Muscle layer of duodenum (tissue), 2 donors: ENCODE measurements around the gene CHST14.
A peak's percentile ranks its signal among the peaks of the same experiment; 100 is the strongest.

Source experiments
- H3K27ac ChIP-seq: one replicate; pipeline ENCODE4 v1.7.0; 2013; ENCODE audit warnings: mild to moderate bottlenecking, low read length
- H3K27me3 ChIP-seq: one replicate; pipeline ENCODE4 v1.7.0; 2013; ENCODE audit warnings: low read depth, mild to moderate bottlenecking, control low read depth, low read length
- H3K36me3 ChIP-seq, 2 donors: one replicate each; pipeline ENCODE4 v1.7.0; 2013; ENCODE audit warnings: low read length in 2 of 2, control low read depth in 1 of 2, mild to moderate bottlenecking in 1 of 2; ENCODE audit not compliant: insufficient read depth in 2 of 2, control insufficient read depth in 1 of 2
- H3K4me1 ChIP-seq, 2 donors: one replicate each; pipeline ENCODE4 v1.7.0; 2013; ENCODE audit warnings: low read length in 2 of 2, mild to moderate bottlenecking in 2 of 2, control low read depth in 1 of 2, moderate library complexity in 1 of 2; ENCODE audit not compliant: insufficient read depth in 2 of 2, control insufficient read depth in 1 of 2
- H3K4me3 ChIP-seq, 2 donors: one replicate each; pipeline ENCODE4 v1.7.0; 2013; ENCODE audit warnings: low read length in 2 of 2, low read depth in 1 of 2, mild to moderate bottlenecking in 1 of 2
- H3K9me3 ChIP-seq, 2 donors: one replicate each; pipeline ENCODE4 v1.7.0; 2013; ENCODE audit warnings: low read length in 2 of 2, control low read depth in 1 of 2, mild to moderate bottlenecking in 1 of 2; ENCODE audit not compliant: control insufficient read depth in 1 of 2
- donor health status: healthy.

The CHST14 gene, protein sequence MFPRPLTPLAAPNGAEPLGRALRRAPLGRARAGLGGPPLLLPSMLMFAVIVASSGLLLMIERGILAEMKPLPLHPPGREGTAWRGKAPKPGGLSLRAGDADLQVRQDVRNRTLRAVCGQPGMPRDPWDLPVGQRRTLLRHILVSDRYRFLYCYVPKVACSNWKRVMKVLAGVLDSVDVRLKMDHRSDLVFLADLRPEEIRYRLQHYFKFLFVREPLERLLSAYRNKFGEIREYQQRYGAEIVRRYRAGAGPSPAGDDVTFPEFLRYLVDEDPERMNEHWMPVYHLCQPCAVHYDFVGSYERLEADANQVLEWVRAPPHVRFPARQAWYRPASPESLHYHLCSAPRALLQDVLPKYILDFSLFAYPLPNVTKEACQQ

DNA sequence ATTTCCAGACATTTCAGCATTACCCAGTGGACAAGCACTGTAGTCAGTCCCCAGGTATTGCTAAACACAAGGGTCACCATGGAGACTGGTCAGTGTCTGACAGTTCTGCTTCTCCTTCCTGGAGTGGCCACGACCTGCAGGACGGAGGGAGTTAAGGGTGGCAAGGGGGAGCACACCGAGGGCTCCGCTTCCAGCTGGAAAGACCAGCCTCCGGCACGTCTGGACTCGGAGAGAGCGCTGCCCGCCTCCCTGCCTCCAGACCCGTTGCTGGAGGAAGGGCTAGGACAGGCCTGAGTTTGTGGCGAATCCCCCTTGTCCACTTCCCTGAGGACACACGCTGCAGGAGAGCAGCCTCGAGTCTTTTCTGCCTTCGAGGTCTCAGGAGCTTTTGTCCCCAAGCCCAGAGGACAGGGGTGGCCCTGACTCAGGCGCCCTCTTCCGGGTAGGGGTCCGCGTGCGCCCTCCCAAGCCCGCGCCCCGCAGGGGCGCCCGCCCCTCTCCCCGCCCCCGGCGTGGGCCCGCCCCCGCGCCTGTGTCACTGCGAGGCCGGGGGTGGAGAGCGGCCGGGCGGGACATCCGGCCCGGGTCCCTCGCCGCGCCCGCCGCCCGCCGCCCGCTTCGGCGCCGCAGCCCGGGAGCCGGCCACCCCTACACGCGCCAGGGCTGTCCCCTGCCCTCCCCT is at the start of gene CHST14:
Gene CHST14 (plus strand): TSS at position 562 of the 682 bp plus-strand sequence. CDS start 230 bp downstream, outside the sequence.
- no peaks in the 10 kb centered on the region for H3K9me3 ChIP-seq
- H3K27ac ChIP-seq: peak within 1 kb of the TSS; percentile 67
- H3K4me3 ChIP-seq: peak within 1 kb of the TSS; percentile 71 to 91
- H3K27me3 ChIP-seq: no peaks in the 10 kb centered on the region
- peaks cover under 1 to 20% of the 10 kb centered on the region in 2 donors for H3K36me3 ChIP-seq
- H3K4me1 ChIP-seq: peaks cover 5 to 19% of the 10 kb centered on the region in 2 donors

DNA sequence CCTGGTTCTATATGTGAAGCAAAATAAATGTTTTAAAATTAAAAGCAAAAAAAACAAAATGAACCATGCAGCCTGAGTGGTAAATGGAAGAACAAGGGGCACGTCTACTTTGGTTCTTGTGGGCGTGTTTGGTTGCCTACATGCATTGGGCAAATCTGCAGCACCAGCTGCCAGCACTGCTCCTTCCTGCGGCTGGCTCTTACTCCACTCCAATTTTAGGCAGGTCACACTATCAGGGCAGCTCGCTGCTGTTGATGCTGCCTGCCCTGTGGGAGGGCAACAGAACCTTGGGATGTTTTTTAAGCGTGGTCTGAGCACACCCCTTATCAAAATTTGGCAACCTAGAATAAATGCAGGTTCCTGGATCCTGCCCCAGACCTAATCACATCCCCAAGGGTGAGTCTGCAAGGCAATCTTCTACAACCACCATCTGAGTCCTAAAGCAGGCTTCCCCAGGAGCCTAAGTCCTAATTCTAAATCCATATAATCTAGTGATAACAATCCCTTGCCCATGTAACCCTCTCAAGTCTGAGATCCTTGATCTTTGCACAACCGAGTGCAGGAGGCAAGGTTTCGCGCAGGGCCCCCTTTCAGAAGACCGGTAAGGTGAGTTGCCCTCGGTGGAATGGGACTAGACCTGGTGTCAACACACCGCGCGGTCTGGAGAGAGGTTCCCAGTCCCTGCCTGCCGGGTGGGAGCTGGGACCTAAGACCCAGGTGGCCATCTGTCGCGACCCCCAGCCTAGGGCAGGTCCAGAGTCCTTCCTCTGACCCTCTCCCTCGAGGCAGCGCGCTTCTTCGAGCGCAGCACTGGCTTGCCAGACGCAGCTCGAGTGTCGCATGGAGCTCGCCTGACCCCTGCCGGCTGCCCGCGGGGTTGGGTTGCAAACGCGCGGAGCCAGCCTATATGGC is 49.3 kb upstream of the CHST14 start:
- Histone ChIP-seq H3K4me1 (peaks cover 0 to 8% of the 10 kb centered on the region in 2 donors), H3K36me3 (peaks cover 0 to 16% of the 10 kb centered on the region in 2 donors), H3K27ac (no peak overlapping the region), H3K27me3 (no peaks in the 10 kb centered on the region), H3K4me3 (no peak overlapping the region), H3K9me3 (no peaks in the 10 kb centered on the region)

DNA sequence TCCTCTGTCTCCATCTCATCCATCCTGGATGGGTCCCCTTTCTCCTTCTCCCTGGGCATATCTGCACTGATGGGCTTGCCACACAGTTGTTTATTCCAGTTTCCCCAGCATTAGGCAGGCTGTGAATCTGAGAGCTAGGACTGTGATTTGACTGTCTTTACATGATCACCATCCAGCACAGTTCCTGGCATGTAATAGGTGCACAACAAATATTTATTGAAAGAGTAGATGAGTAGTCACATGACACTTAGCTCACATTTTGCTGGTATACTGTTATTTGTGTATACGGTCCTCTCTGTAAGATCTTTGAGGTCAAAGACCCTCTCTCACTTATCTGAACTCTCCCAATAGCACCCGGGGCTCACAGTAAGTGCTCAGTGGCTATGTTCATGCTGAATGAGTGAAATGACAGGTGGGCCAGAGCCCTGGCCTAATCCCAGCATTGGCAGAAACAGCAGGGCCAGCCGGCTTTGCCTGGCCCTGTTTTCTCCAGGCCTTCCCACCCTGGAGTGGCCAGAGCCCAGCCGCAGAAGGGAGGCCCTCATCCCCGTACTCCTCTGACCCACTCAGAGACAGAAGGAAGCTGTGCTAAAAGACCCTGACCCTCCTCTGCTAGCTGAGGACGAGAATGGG is 46.2 kb upstream of the CHST14 start:
- H3K27me3 ChIP-seq: no peaks in the 10 kb centered on the region

DNA sequence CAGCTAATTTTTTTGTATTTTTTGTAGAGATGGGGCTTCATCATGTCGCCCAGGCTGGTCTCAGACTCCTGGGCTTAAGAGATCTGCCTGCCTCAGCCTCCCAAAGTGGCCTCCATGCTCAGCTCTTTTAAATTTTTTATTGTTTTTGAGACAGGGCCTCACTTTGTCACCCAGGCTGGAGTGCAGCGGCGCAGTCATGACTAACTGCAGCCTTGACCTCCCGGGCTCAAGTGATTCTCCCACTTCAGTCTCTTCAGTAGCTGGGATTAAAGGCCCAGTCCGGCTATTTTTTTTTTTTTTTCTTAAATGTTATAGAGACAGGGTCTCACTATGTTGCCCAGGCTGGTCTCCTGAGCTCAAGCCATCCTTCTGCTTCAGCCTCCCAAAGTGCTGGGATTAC is 45.1 kb upstream of the CHST14 start:
- Histone ChIP-seq H3K4me3 (no peak overlapping the region), H3K27ac (no peak overlapping the region), H3K36me3 (peaks cover 0 to 3% of the 10 kb centered on the region in 2 donors), H3K4me1 (peaks cover 0 to 8% of the 10 kb centered on the region in 2 donors), H3K9me3 (no peaks in the 10 kb centered on the region), H3K27me3 (no peaks in the 10 kb centered on the region)

More for the DNA sequence above, 46.2 kb upstream of the CHST14 start:
- Histone ChIP-seq H3K4me3 (no peak overlapping the region), H3K4me1 (peaks cover 0 to 8% of the 10 kb centered on the region in 2 donors), H3K36me3 (peaks cover 0 to 3% of the 10 kb centered on the region in 2 donors), H3K9me3 (no peaks in the 10 kb centered on the region), H3K27ac (no peak overlapping the region)

DNA sequence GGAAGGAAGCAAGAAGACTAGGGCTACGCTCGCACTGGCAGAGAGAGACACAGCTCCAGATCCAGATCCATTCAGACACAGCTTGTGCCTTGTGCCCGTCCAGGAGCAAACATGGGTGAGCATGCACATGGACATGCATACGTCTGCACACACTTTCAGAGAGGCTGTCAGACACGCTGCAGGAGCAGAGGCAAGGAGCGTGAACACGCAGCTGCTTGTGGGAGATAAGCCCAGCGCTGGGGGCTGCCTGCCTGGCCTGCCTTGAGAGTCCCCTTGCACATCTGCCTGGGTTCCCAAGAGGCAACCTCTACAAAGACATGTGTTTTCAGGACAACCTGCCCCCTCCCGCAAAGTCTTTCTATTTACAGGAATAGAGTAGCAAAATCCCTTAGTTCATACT is 43.6 kb upstream of the CHST14 start:
- no peak overlapping the region for H3K27ac ChIP-seq
- no peaks in the 10 kb centered on the region for H3K4me1 ChIP-seq
- no peak overlapping the region for H3K4me3 ChIP-seq
- H3K36me3 ChIP-seq: peaks cover 0 to 3% of the 10 kb centered on the region in 2 donors
- no peaks in the 10 kb centered on the region for H3K9me3 ChIP-seq
- H3K27me3 ChIP-seq: no peaks in the 10 kb centered on the region

DNA sequence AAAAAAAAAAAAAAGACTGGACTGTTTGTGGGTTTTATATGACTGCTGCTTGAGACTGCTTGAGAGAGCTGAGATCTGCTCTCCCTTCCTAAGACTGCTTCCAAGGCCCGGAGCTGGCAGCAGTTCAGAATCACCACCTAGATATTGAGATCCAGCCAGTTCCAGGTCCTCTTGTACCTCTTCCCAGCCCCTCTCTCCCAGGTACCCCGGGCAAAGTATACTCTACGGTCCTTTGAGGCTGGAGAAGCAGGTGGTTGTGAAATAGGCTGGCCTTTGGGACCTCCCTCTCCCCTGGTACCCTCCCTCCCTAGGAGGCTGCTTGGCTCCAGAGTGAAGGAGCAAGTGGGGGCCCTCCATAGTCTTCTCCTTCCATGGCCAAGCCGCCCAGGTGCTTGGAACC is 42.6 kb upstream of the CHST14 start:
- Histone ChIP-seq H3K9me3 (no peaks in the 10 kb centered on the region), H3K27ac (no peak overlapping the region), H3K4me3 (no peak overlapping the region), H3K36me3 (peaks cover 0 to 3% of the 10 kb centered on the region in 2 donors), H3K4me1 (no peaks in the 10 kb centered on the region), H3K27me3 (no peaks in the 10 kb centered on the region)

DNA sequence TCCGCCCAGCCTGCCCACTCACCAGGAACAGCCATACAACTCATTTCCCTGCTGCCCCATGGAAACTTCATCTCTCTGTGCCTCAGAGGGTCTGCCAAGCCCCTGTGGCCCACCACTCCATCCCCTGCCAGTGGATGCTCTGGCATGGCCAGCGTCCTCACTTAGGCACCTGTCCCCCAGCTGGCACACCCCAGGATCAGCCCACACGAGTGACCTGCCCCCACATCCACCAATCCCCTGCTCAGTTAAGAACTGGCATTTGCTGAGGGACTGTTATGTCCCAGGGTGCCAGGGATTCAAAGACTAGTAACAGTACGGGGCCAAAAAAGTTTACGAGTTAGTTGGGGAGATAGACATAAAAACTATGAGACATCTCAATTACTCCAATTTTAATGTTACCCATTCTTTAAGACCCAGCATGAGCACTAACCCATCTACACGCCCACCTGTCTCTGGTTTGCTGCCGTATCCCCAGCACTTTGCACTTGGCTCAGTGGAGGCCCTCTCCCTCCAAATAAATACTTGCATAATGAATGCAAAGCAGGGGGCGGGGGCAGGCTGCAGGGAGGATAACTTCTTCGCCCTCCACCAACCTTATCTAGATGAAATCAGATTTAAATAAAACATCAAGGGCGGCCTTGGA is 41.6 kb upstream of the CHST14 start:
- no peak overlapping the region for H3K27ac ChIP-seq
- H3K9me3 ChIP-seq: no peaks in the 10 kb centered on the region
- no peaks in the 10 kb centered on the region for H3K27me3 ChIP-seq
- H3K36me3 ChIP-seq: peaks cover 0 to 3% of the 10 kb centered on the region in 2 donors
- H3K4me1 ChIP-seq: no peaks in the 10 kb centered on the region
- no peak overlapping the region for H3K4me3 ChIP-seq

DNA sequence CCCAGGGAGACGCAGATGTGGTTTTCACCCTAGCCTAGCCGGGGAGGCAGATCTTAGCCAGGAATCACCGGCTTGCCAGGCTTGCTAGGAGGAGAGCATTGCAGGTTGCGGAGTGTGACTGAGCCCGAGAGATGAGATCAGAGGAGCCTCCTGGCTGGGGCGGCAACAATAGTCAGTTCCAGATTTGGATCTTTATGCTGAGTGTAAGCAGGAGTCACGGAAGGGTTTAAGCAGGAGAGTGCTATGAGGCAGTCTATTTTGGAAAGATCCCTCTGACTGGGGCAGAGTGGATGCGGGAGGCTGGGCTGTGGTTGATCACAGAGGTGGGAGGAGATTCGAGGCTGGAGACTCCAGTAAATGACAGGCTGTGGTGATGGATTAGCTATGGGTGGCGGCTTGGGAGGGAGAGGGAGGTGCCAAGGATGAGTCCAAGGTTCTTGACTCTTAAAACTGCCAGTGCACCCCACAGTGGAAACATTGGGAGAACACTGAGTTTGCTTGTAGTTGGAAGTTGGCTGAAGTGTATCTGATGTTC is 40.4 kb upstream of the CHST14 start:
- peaks cover 5% of the 10 kb centered on the region for H3K27me3 ChIP-seq
- peaks cover 0 to 3% of the 10 kb centered on the region in 2 donors for H3K36me3 ChIP-seq
- H3K4me1 ChIP-seq: no peaks in the 10 kb centered on the region
- H3K4me3 ChIP-seq: no peak overlapping the region
- no peaks in the 10 kb centered on the region for H3K9me3 ChIP-seq
- H3K27ac ChIP-seq: no peak overlapping the region

DNA sequence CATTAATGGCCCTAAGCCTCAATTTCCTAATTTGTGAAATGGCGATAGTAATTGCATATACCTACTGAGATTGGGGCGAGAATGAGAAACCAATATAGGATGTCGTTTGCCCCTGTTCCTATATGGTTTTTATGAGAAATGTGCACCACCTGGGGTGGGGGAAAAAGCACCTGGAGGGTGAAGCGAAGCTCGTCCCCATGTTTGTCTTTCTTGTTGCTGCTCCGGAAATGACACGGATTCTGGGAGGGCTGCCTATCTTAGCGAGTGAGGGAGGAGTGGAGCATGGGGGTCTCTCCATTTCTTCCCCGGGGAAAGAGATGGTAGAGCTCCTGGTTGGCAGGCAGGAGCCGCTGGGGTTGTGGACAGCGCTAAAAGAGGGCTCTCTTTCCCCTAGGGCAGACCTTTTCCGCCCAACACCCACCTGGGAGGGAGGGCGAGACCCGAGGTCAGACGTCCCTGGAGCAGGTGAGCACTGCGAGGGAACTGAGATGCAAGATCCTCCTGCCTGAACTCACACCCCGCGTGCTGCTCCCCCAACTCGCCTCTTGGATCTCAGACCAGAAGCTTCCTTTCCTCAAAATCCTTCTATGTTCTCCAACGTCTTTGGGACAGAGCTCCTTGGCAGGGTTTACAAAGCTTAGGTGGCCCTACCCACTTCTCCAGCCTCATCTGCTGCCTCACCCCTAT is 35.6 kb upstream of the CHST14 start:
- Histone ChIP-seq H3K27ac (no peak overlapping the region), H3K9me3 (no peaks in the 10 kb centered on the region), H3K4me1 (peaks cover 7 to 25% of the 10 kb centered on the region in 2 donors), H3K27me3 (peaks cover 27% of the 10 kb centered on the region), H3K4me3 (no peak overlapping the region), H3K36me3 (no peaks in the 10 kb centered on the region)

DNA sequence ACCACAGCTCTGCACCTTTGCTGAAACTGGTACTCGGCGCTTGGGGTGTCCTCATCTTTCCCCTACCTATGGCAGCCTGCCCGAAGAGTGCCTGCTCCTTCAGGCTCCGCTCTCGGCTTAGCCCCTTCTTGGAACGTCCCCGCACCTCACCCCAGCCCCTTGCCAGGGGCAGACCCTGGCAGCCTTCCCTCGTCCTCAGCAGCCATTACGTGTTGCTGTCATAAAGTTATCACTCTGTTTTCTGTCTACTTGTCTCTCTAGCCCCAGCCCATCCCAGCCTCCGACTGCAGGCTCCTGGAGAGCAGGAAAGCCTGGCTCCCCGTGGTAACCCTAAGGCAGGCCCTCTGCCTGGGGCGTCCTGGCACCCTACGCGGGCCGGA is 35.1 kb upstream of the CHST14 start:
- peaks cover 27% of the 10 kb centered on the region for H3K27me3 ChIP-seq
- no peak overlapping the region for H3K27ac ChIP-seq
- no peaks in the 10 kb centered on the region for H3K9me3 ChIP-seq
- H3K4me3 ChIP-seq: peak overlapping the region; percentile 44 to 69
- no peaks in the 10 kb centered on the region for H3K36me3 ChIP-seq
- peaks cover 7 to 25% of the 10 kb centered on the region in 2 donors for H3K4me1 ChIP-seq
